Retinal pigment epithelial cell (primary cell): ENCODE measurements around the gene EPHB3.

Experiments used
- DNase-seq: peaks from one replicate; pipeline ENCODE4 v3.0.0-alpha.2; 2010; ENCODE audit warnings: low read depth
- H3K4me3 ChIP-seq: 2 replicates; pipeline ENCODE4 v1.5.1; 2011; ENCODE audit warnings: mild to moderate bottlenecking, low read length, control low read depth, moderate library complexity
- CTCF ChIP-seq: conservative IDR thresholded peaks from 2 replicates; pipeline ENCODE4 v1.5.1; 2011; ENCODE audit warnings: low read depth, low read length, control low read depth, inconsistent platforms

EPHB3 gene

GRCh38 chr3:184561061-184561912, at the start of gene EPHB3:
Gene EPHB3, plus strand, starts transcription at chr3:184561785. Its CDS starts 451 bp downstream, at chr3:184562236.
- peak within 1 kb of the TSS; percentile 49 for H3K4me3 ChIP-seq
- peak; percentile 93 for DNase-seq
- TF ChIP-seq CTCF = peak; percentile 92

DNA sequence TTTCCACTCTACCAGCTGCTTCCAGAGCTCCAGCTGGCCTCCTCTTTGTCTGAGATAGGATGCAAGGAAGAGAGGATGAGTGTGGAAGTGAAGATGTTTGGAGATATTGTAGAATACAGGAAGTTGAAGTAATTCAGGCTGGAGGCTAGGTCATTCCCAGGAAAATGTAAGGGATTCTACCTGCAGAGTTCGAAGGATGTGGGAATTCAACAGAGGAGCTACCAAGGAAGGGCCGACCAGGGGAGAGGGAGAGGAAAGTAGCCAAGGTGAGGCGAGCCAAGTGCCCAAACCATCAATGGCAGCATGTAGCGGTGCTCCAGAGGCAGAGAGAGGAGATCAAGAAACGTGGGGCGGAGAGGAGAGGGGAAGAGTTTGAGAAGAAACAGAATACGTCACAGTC, 49.0 kb upstream of the EPHB3 start:
- no peak overlapping the region for H3K4me3 ChIP-seq
- DNase-seq = no peak
- TF ChIP-seq CTCF = no peak

GRCh38 chr3:184513276-184514170, 48.1 kb upstream of the EPHB3 start:
- DNase-seq = peak; percentile 19
- TF ChIP-seq CTCF = peak; percentile 81
- peak overlapping the region; percentile 23 for H3K4me3 ChIP-seq

DNA sequence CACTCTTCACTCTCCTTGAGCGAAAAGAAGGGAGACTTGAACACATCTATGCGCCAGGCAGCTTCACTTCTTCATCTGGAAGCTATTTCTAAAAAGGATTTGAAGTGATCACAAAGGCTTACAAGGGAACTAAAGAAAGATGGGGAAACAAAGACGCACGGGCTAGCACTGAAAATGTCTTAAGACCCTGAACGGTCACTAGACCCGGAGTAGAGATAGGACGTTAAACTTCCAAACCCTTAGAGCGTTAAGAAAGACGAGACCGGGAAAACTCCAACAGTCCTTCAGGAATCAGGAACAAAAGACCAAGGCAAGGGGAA, 47.5 kb upstream of the EPHB3 start:
- no peak for DNase-seq
- no peak overlapping the region for H3K4me3 ChIP-seq
- TF ChIP-seq CTCF = no peak

DNA sequence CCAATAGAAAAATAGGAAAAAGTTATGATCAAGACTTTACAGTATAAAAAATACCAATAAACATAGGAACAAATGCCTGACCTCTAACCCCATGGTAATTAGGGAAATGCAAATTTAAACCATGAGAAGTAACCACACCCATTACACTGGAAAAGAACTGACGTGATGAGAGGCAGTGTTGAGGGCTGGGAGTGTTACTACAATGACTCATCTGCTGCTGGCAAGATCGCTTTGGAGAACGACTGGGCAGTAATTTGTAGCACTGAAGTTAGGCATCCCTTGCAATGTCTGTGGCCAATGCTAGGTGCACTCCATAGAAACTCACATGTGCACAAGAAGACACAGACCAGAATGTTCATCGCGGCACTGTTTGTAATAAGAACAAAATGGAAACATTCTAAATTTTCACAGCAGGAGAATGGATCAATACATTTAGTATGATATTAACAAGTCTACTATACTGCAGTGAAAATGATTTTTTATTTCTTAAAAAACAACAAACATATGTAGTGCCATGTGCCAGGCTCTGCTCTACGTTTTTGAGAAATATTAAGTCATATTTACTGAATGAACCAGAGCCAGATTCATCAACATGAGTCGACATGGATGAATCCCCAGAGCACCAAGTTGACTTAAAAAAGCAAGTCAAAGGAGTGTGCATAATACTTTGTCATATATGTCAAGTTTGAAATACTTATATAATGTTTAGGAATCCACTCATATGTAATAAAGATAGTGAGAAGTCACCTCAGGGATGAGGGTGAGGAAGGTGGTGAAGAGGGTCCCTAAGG, 37.6 kb upstream of the EPHB3 start:
- TF ChIP-seq CTCF = no peak
- DNase-seq = peak; percentile 14
- no peak overlapping the region for H3K4me3 ChIP-seq

DNA sequence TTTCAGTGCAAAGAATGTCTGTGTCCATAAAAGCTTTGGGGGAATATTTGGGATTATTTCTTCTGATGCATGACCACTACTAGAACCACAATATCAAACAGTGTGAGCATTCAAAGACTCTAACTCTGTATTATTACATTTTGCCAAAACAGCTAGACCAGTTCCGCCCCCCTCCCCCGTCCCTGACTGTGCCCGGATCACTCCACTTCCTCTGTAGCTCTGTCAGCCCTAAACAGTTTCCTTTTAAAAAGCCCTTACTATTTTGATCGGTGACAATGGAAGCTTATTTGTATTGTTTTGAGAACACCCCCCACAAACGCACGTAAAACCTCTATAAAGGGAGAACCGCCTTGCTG, 36.6 kb upstream of the EPHB3 start:
- H3K4me3 ChIP-seq = peak overlapping the region; percentile 29

More for the DNA sequence above, 36.6 kb upstream of the EPHB3 start:
- no peak for DNase-seq
- TF ChIP-seq CTCF = no peak
